ENCODE data around the gene JDP2.

The JDP2 gene

DNA sequence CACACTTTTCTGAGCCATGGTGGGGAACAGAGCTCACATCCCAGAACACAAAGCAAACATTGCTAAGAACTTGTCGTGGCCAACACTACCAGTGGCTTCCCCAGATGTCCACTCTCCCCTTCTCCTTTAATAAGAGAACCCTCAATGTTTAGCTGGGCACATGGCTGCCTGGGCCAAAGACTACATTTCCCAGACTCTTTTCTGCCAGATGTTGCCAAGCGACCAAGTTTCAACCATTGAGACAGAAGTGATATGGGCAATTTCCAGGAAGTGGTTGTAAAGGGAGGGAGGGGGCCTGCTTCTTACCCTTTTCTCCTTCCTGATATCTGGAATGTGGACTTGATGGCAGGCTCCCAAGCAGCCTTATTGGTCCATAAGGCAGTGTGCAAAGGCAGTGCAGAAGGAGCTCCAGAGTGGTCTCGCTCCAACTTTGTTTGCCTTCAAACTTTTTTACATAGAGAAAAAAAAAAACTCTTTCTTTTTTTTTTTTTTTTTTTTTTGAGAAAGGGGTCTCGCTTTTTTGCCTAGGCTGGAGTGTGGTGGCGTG is 24.9 kb upstream of the JDP2 start:
- TF ChIP-seq, protein P1, sequence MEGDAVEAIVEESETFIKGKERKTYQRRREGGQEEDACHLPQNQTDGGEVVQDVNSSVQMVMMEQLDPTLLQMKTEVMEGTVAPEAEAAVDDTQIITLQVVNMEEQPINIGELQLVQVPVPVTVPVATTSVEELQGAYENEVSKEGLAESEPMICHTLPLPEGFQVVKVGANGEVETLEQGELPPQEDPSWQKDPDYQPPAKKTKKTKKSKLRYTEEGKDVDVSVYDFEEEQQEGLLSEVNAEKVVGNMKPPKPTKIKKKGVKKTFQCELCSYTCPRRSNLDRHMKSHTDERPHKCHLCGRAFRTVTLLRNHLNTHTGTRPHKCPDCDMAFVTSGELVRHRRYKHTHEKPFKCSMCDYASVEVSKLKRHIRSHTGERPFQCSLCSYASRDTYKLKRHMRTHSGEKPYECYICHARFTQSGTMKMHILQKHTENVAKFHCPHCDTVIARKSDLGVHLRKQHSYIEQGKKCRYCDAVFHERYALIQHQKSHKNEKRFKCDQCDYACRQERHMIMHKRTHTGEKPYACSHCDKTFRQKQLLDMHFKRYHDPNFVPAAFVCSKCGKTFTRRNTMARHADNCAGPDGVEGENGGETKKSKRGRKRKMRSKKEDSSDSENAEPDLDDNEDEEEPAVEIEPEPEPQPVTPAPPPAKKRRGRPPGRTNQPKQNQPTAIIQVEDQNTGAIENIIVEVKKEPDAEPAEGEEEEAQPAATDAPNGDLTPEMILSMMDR (IDR thresholded peaks at IDR 0.05), result no peak
- intact Hi-C loops (cut with DNase I; ENCODE audit: low total_unique reads), result no loop called here
- H3K4me1 ChIP-seq, result peaks cover 0 to 30% (median 22%) of the 10 kb centered on the region in 4 donors
- DNase-seq, result no peak
- no peaks in the 10 kb centered on the region for H3K9me3 ChIP-seq
- no peaks in the 10 kb centered on the region for H3K27me3 ChIP-seq
- H3K36me3 ChIP-seq, result no peaks in the 10 kb centered on the region
- H3K27ac ChIP-seq, result no peak overlapping the region
- H3K4me3 ChIP-seq, result no peak overlapping the region

DNA sequence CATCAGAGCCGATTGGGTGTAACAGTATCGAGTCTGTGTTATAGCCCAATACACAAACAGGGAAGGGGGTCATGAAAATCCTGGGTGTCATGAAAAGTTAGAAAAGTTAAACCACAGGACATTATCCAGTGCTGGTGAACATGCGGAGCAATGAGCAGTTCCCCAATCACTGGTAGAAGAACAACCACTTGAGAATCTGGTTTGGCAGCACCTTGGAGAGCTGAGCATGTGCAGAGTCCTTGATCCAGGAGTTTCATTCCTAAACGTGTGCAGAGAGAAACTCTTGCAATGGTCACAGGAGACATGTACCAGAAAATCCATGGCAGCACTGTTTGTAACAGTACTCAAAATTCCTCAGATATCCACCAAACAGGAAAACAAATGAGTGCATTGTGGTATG is 23.0 kb upstream of the JDP2 start:
- no peaks in the 10 kb centered on the region for H3K27me3 ChIP-seq
- intact Hi-C loops (cut with DNase I; ENCODE audit: low total_unique reads), result no loop called here
- H3K9me3 ChIP-seq, result no peaks in the 10 kb centered on the region
- H3K4me3 ChIP-seq, result no peak overlapping the region
- peaks cover 0 to 24% (median 16%) of the 10 kb centered on the region in 4 donors for H3K4me1 ChIP-seq
- H3K27ac ChIP-seq, result no peak overlapping the region
- TF ChIP-seq, protein P1 (IDR thresholded peaks at IDR 0.05), result no peak
- DNase-seq, result no peak
- no peaks in the 10 kb centered on the region for H3K36me3 ChIP-seq

DNA sequence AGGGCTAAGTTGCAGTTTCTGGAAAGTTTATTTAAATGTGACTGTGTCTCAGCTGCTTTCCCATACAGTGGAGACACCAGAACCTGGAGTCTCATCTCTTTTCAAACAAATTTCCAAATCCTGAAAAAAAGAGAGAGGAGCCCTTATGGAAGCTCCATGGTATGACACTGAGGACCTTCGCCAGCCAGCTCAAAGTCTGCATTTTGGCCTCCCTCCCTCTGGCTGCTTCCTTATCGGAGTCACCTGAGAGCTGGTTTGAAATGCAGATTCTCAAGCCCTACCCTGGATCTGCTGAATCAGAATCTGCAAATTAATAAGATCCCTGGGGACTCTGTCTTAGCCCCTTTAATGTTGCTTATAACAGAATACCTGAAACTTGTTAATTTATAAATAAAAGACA is 21.7 kb upstream of the JDP2 start:
- no peak for DNase-seq
- no peaks in the 10 kb centered on the region for H3K36me3 ChIP-seq
- no peak overlapping the region for H3K4me3 ChIP-seq
- H3K9me3 ChIP-seq, result no peaks in the 10 kb centered on the region
- no peaks in the 10 kb centered on the region for H3K27me3 ChIP-seq
- intact Hi-C loops (cut with DNase I; ENCODE audit: low total_unique reads), result no loop called here
- H3K4me1 ChIP-seq, result peaks cover 0 to 12% (median 4%) of the 10 kb centered on the region in 4 donors
- H3K27ac ChIP-seq, result no peak overlapping the region
- TF ChIP-seq, protein P1 (IDR thresholded peaks at IDR 0.05), result no peak

DNA sequence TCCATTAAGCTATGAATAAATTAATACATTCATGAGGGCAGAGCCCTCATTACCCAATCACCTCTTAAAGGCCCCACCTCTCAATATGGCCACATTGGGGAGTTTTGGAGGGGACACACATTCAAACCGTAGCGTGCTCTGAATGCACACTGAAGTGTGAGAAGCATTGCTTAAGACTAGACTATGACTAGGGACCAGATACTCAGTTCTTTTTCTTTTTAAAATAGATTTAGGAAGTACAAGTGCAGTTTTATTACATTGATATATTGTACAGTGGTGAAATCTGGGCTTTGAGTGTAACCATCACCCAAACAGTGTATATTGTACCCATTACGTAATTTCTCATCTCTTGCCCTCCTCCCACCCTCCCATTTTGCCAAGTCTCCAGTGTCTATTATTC is 21.0 kb upstream of the JDP2 start:
- peaks cover 0 to 4% (median 0%) of the 10 kb centered on the region in 4 donors for H3K4me1 ChIP-seq
- no peak for DNase-seq
- intact Hi-C loops (cut with DNase I; ENCODE audit: low total_unique reads), result no loop called here

DNA sequence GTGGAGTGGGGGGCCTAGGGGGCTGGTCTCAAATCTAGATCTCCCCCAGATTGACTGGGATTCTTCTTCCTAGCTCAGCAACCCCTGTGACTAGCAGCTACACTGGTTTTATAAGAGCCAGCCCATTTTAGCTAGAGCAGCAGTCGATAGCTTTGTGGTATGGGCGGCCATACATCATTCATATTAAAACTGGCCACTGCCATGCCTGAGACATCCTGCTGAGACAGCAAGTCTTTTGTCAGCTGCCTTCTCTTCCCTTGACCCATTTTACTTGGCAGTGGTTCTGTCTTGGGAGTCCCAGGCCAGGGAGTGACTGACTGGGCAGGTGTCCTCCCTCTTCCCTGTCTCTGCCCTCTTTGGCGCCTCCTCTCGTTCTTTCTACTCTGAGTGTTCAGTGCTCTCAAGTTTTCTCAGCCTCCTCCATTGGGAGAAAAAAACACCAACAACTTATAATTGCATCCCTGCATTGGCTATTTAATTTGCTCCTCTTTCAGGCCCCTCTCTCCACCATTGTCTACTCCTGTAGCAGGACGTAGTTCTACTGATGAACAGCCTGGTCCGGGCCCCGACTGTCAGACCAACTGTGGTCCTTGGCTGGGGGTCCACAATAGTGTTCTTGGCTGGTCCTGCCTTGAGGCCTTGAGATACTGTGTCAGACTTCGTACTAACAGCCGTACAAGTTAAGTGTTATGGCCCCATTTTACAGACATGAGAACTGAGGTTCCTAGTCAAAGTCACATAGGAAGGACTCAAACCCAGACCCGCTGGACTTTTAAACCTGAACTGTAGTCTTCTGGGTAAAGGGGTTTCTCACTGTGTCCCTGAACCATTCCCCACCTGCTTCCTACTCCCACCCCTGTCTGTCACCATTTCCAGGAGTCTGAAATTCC is 18.3 kb upstream of the JDP2 start:
- intact Hi-C loops (cut with DNase I; ENCODE audit: low total_unique reads), result no loop called here
- H3K36me3 ChIP-seq, result no peaks in the 10 kb centered on the region
- H3K9me3 ChIP-seq, result no peaks in the 10 kb centered on the region
- H3K27ac ChIP-seq, result no peak overlapping the region
- no peaks in the 10 kb centered on the region for H3K27me3 ChIP-seq
- TF ChIP-seq, protein P1 (IDR thresholded peaks at IDR 0.05), result no peak
- no peaks in the 10 kb centered on the region for H3K4me1 ChIP-seq
- no peak for DNase-seq
- H3K4me3 ChIP-seq, result no peak overlapping the region

More for the DNA sequence above, 21.0 kb upstream of the JDP2 start:
- Histone ChIP-seq H3K4me3 (no peak overlapping the region), H3K36me3 (no peaks in the 10 kb centered on the region), H3K27ac (no peak overlapping the region), H3K27me3 (no peaks in the 10 kb centered on the region), H3K9me3 (no peaks in the 10 kb centered on the region)
- TF ChIP-seq, protein P1 (IDR thresholded peaks at IDR 0.05), result no peak

Measured in tibial artery (tissue), 4 donors.